GM19452 (cell line): ENCODE data around the gene CEP95.

Experiments used
- ATAC-seq: cut with Tn5 transposase; IDR thresholded peaks from one replicate; pipeline ENCODE4 v1.9.1; 2021; ENCODE audit not compliant: unreplicated experiment

Gene CEP95

GRCh38 chr17:64496348-64496785 is 10.4 kb upstream of the CEP95 start:
- ATAC-seq, result no peak

GRCh38 chr17:64496786-64497564 is 9.8 kb upstream of the CEP95 start, which contains the start of gene POLG2:
Gene POLG2, minus strand, starts transcription at chr17:64497054. Its CDS starts 86 bp downstream, at chr17:64496968.
- ATAC-seq, result peak; percentile 84

- no peak for ATAC-seq
Measured at GRCh38 chr17:64497565-64498035, 9.2 kb upstream of the CEP95 start.

- no peak for ATAC-seq
Measured at GRCh38 chr17:64498308-64499203, 8.2 kb upstream of the CEP95 start.

GRCh38 chr17:64499805-64500486 is 6.8 kb upstream of the CEP95 start:
- no peak for ATAC-seq

GRCh38 chr17:64500487-64500859 is 6.3 kb upstream of the CEP95 start:
- no peak for ATAC-seq

GRCh38 chr17:64500862-64501765 is 5.7 kb upstream of the CEP95 start:
- no peak for ATAC-seq

GRCh38 chr17:64502021-64502420 is 4.8 kb upstream of the CEP95 start:
- no peak for ATAC-seq

- ATAC-seq, result no peak
Measured at GRCh38 chr17:64502809-64503208, 4.0 kb upstream of the CEP95 start.

GRCh38 chr17:64503341-64503740 is 3.4 kb upstream of the CEP95 start:
- no peak for ATAC-seq

GRCh38 chr17:64503821-64504768 is 2.7 kb upstream of the CEP95 start:
- ATAC-seq, result no peak

GRCh38 chr17:64504769-64505339 is 1.9 kb upstream of the CEP95 start:
- no peak for ATAC-seq

GRCh38 chr17:64505340-64506200 is 1.2 kb upstream of the CEP95 start:
- peak; percentile 0 for ATAC-seq

- peak; percentile 53 for ATAC-seq
Measured at GRCh38 chr17:64506201-64506575, 589 bp upstream of the CEP95 start, which contains the start of gene DDX5. Gene DDX5, minus strand, starts transcription at chr17:64506289. Its CDS starts 170 bp downstream, at chr17:64506119.

- ATAC-seq, result peak; percentile 12
Measured at GRCh38 chr17:64507413-64507782, 621 bp downstream of the CEP95 start.

GRCh38 chr17:64508683-64509082 is 1.9 kb downstream of the CEP95 start:
- ATAC-seq, result no peak

- ATAC-seq, result no peak
Measured at GRCh38 chr17:64509179-64509578, 2.4 kb downstream of the CEP95 start.

GRCh38 chr17:64515419-64515818 is 8.6 kb downstream of the CEP95 start:
- ATAC-seq, result no peak
